WTC11 (cell line): ENCODE data around the gene IFNGR2.
"Not testable (repeated sequence)": the region's sequence is repeated elsewhere in the genome, so short reads cannot be mapped to it uniquely, and the experiment has no call there.

Experiments
- CTCF ChIP-seq: fragments of 200-600 bp; IDR thresholded peaks from 2 replicates; pipeline ENCODE4 v1.8.0; 2022; ENCODE audit warnings: antibody characterized with exemption
- ZNF121 ChIP-seq: sonication (generic); formaldehyde crosslinking; IDR thresholded peaks from 2 replicates; pipeline ENCODE4 v1.8.0; 2023; ENCODE audit warnings: missing genetic modification reagents
- TF ChIP-seq, protein P1 (sequence below): sonication (generic); formaldehyde crosslinking; IDR thresholded peaks from 2 replicates; pipeline ENCODE4 v1.8.0; 2022; ENCODE audit warnings: mild to moderate bottlenecking, missing genetic modification reagents

GRCh38 chr21:33379934-33380333, 23.3 kb upstream of the IFNGR2 start:
- not testable (repeated sequence) for TF ChIP-seq ZNF121 (CRISPR knock-in tag); CTCF
- TF ChIP-seq, protein P1, sequence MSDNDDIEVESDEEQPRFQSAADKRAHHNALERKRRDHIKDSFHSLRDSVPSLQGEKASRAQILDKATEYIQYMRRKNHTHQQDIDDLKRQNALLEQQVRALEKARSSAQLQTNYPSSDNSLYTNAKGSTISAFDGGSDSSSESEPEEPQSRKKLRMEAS (CRISPR knock-in tag): not testable (repeated sequence)
